Liver (tissue), 9 donors: ENCODE results near the gene STRADA. TPM values are rescaled to one million over a fixed set of nuclear protein-coding genes. Genes with fewer than 3 reads are reported as not detected.

Source experiments
- DNase-seq: peaks from one replicate; pipeline ENCODE4 v3.0.0-alpha.2; 2017; ENCODE audit warnings: low spot score
- H3K27ac ChIP-seq, 2 donors: one replicate each; pipeline ENCODE4 v1.7.0; 2013; ENCODE audit warnings: inconsistent platforms in 2 of 2, low read length in 2 of 2, control low read depth in 1 of 2, low read depth in 1 of 2, mild to moderate bottlenecking in 1 of 2
- H3K27me3 ChIP-seq, 4 donors: one replicate each; pipeline versions ENCODE4 v1.6.1 to v1.7.0; 2013; ENCODE audit warnings: low read length in 3 of 4, inconsistent platforms in 1 of 4, mild to moderate bottlenecking in 1 of 4, moderate library complexity in 1 of 4; ENCODE audit not compliant: control insufficient read depth in 4 of 4, insufficient read depth in 4 of 4
- H3K36me3 ChIP-seq, 4 donors: one replicate each; pipeline versions ENCODE4 v1.6.1 to v1.7.0; 2013; ENCODE audit warnings: low read length in 3 of 4, mild to moderate bottlenecking in 3 of 4, low read depth in 1 of 4, moderate library complexity in 1 of 4; ENCODE audit not compliant: control insufficient read depth in 4 of 4, insufficient read depth in 3 of 4
- H3K4me1 ChIP-seq, 4 donors: one replicate each; pipeline versions ENCODE4 v1.6.1 to v1.7.0; 2013; ENCODE audit warnings: low read length in 3 of 4, mild to moderate bottlenecking in 3 of 4, moderate library complexity in 1 of 4; ENCODE audit not compliant: control insufficient read depth in 4 of 4, insufficient read depth in 4 of 4
- H3K4me3 ChIP-seq, 3 donors: one replicate each; pipeline versions ENCODE4 v1.6.1 to v1.7.0; 2013; ENCODE audit warnings: low read length in 3 of 3, control low read depth in 1 of 3, low read depth in 1 of 3, mild to moderate bottlenecking in 1 of 3
- H3K9ac ChIP-seq, 2 donors: one replicate each; pipeline ENCODE4 v1.7.0; 2013; ENCODE audit warnings: low read length in 2 of 2, mild to moderate bottlenecking in 2 of 2, moderate library complexity in 2 of 2, control low read depth in 1 of 2, low read depth in 1 of 2
- H3K9me3 ChIP-seq, 4 donors: one replicate each; pipeline versions ENCODE4 v1.6.1 to v1.7.0; 2013; ENCODE audit warnings: low read length in 3 of 4; ENCODE audit not compliant: control insufficient read depth in 4 of 4
- EGR1 ChIP-seq, 2 donors: IDR thresholded peaks; 2 replicates each; pipeline ENCODE4 v1.6.1; 2016 to 2018; ENCODE audit warnings: antibody characterized with exemption in 2 of 2, low read depth in 2 of 2
- FOXA1 ChIP-seq: IDR thresholded peaks from 2 replicates; pipeline ENCODE4 v1.6.1; 2016; ENCODE audit warnings: antibody characterized with exemption
- FOXA2 ChIP-seq: IDR thresholded peaks from 2 replicates; pipeline ENCODE4 v1.6.1; 2016; ENCODE audit warnings: antibody characterized with exemption
- GABPA ChIP-seq, 2 donors: IDR thresholded peaks in 1 of 2; conservative IDR thresholded peaks in 1 of 2; 2 replicates each; pipeline ENCODE4 v1.6.1; 2016; ENCODE audit warnings: antibody characterized with exemption in 2 of 2, mild to moderate bottlenecking in 1 of 2, moderate library complexity in 1 of 2
- HNF4A ChIP-seq, 2 donors: conservative IDR thresholded peaks; 2 replicates each; pipeline ENCODE4 v1.6.1; 2016; ENCODE audit warnings: antibody characterized with exemption in 2 of 2, mild to moderate bottlenecking in 2 of 2
- HNF4G ChIP-seq: IDR thresholded peaks from 2 replicates; pipeline ENCODE4 v1.6.1; 2016; ENCODE audit warnings: antibody characterized with exemption
- JUND ChIP-seq, 2 donors: IDR thresholded peaks; 2 replicates each; pipeline ENCODE4 v1.6.1; 2016; ENCODE audit warnings: antibody characterized with exemption in 2 of 2
- NR2F2 ChIP-seq: IDR thresholded peaks from 2 replicates; pipeline ENCODE4 v1.6.1; 2016; ENCODE audit warnings: antibody characterized with exemption
- RAD21 ChIP-seq, 2 donors: IDR thresholded peaks; 2 replicates each; pipeline ENCODE4 v1.6.1; 2016; ENCODE audit warnings: antibody characterized with exemption in 2 of 2, mild to moderate bottlenecking in 2 of 2
- RXRA ChIP-seq, 2 donors: IDR thresholded peaks; 2 replicates each; pipeline ENCODE4 v1.6.1; 2017 to 2018; ENCODE audit warnings: antibody characterized with exemption in 2 of 2, mild to moderate bottlenecking in 1 of 2
- SP1 ChIP-seq: IDR thresholded peaks from 2 replicates; pipeline ENCODE4 v1.6.1; 2018; ENCODE audit warnings: antibody characterized with exemption, mild to moderate bottlenecking
- TAF1 ChIP-seq: conservative IDR thresholded peaks from 2 replicates; pipeline ENCODE4 v1.6.1; 2016; ENCODE audit warnings: antibody characterized with exemption, mild to moderate bottlenecking
- YY1 ChIP-seq: IDR thresholded peaks from 2 replicates; pipeline ENCODE4 v1.6.1; 2016; ENCODE audit warnings: antibody characterized with exemption, mild to moderate bottlenecking
- WGBS: extraction: QIAGEN DNeasy Blood & Tissue Kit; methylation state at CpG from one replicate; pipeline ENCODE4 v1.1.7; 2013; 5-methylcytosine and 5-hydroxymethylcytosine counted together
- polyA plus RNA-seq, 2 donors: library from polyadenylated mRNA; stranded (reverse) in 1 of 2; unstranded in 1 of 2; fragments of 200-250 nt in 1 of 2; fragments of >200 nt in 1 of 2; fragmentation: Nextera tagmentation in 1 of 2; extraction: Ambion mirVana in 1 of 2; gene quantifications; one replicate each; pipeline versions ENCODE4 v1.2.1 to v1.2.3, GENCODE V29; 2013 to 2015
- total RNA-seq, 2 donors: library from RNA; depleted of rRNA; stranded (reverse); fragments of >200 nt; gene quantifications; one replicate each; pipeline ENCODE4 v1.2.3, GENCODE V29; 2014
- TF ChIP-seq, protein P1 (sequence below): IDR thresholded peaks from 2 replicates; pipeline ENCODE4 v1.6.1; 2016; ENCODE audit warnings: antibody characterized with exemption
- TF ChIP-seq, protein P2 (sequence below): IDR thresholded peaks from 2 replicates; pipeline ENCODE4 v1.6.1; 2016; ENCODE audit warnings: antibody characterized with exemption
- TF ChIP-seq, protein P3 (sequence below): IDR thresholded peaks from 2 replicates; pipeline ENCODE4 v1.6.1; 2016; ENCODE audit warnings: antibody characterized with exemption, mild to moderate bottlenecking
- TF ChIP-seq, protein P4 (sequence below): fragments of 150-350 bp; IDR thresholded peaks from 2 replicates; pipeline ENCODE4 v1.5.1; 2017; ENCODE audit warnings: improper control_type of control experiment, low read depth, low read length; ENCODE audit not compliant: missing input control
- TF ChIP-seq, protein P5 (sequence below): IDR thresholded peaks from 2 replicates; pipeline ENCODE4 v1.6.1; 2016; ENCODE audit warnings: antibody characterized with exemption
- donor health status: healthy.
- donor health status: healthy.
- donor health status: healthy.
- donor health status: healthy.
- donor health status: healthy.

The STRADA gene
- total and polyA plus RNA-seq, 4 donors, result 7.7 to 17.9 (median 8.2) TPM

DNA sequence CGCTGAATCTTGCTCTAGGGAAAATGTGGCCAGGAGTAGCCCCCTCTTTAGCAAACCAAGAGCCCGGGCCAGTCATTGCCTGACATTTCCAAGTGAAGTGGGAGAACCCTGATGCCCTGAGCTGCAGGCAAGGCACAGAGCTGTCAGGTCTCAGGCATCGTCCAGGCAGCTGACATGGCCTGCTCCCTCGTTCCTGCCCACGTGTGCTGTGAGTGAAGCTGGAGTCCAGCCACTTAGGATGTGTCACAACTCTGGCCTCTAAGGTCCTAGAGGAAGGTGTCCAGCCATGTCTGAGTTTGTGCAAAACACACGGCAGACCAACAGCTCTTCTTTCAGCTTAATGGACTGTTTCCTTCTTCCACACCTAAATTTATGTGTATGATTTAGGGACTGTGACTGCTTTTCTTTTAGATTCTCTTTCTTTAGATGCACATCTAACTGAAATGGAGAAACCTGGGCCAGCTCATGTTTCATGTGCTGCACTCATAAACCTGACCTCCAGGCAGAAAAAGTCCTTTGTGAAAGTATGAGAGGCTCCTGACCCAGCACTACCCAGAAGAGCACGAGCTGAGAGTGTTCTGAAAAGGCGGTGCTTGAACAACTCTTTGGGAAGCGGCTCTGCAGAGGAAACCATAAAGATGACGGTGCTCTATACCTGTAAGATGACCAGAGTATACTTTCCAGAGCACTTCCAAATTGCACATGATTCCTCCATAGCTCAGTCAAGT is 26.9 kb downstream of the STRADA start:
- no peaks in the 10 kb centered on the region for H3K9me3 ChIP-seq
- WGBS, result 78% methylated on average over 10 of the region's 10 CpGs
- DNase-seq, result no peak
- no peaks in the 10 kb centered on the region for H3K4me1 ChIP-seq
- H3K4me3 ChIP-seq, result no peak overlapping the region
- no peak overlapping the region for H3K9ac ChIP-seq
- no peak overlapping the region for H3K27ac ChIP-seq
- peaks cover 0 to 23% (median 16%) of the 10 kb centered on the region in 4 donors for H3K36me3 ChIP-seq
- TF ChIP-seq JUND (IDR thresholded peaks at IDR 0.05) (no peak), TAF1 (no peak), FOXA2 (no peak), HNF4G (no peak), RXRA (IDR thresholded peaks at IDR 0.05) (no peak), YY1 (no peak), NR2F2 (no peak), RAD21 (IDR thresholded peaks at IDR 0.05) (no peak), FOXA1 (no peak), EGR1 (IDR thresholded peaks at IDR 0.05; ENCODE audit: low read depth in 2 of 2) (no peak), HNF4A (conservative IDR thresholded peaks at IDR 0.05) (no peak), SP1 (no peak), GABPA (IDR thresholded peaks at IDR 0.05 in 1 of 2, conservative IDR thresholded peaks at IDR 0.05 in 1 of 2) (no peak)
- TF ChIP-seq, protein P1, sequence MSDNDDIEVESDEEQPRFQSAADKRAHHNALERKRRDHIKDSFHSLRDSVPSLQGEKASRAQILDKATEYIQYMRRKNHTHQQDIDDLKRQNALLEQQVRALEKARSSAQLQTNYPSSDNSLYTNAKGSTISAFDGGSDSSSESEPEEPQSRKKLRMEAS, result no peak
- TF ChIP-seq, protein P2, sequence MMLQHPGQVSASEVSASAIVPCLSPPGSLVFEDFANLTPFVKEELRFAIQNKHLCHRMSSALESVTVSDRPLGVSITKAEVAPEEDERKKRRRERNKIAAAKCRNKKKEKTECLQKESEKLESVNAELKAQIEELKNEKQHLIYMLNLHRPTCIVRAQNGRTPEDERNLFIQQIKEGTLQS, result no peak
- TF ChIP-seq, protein P3, sequence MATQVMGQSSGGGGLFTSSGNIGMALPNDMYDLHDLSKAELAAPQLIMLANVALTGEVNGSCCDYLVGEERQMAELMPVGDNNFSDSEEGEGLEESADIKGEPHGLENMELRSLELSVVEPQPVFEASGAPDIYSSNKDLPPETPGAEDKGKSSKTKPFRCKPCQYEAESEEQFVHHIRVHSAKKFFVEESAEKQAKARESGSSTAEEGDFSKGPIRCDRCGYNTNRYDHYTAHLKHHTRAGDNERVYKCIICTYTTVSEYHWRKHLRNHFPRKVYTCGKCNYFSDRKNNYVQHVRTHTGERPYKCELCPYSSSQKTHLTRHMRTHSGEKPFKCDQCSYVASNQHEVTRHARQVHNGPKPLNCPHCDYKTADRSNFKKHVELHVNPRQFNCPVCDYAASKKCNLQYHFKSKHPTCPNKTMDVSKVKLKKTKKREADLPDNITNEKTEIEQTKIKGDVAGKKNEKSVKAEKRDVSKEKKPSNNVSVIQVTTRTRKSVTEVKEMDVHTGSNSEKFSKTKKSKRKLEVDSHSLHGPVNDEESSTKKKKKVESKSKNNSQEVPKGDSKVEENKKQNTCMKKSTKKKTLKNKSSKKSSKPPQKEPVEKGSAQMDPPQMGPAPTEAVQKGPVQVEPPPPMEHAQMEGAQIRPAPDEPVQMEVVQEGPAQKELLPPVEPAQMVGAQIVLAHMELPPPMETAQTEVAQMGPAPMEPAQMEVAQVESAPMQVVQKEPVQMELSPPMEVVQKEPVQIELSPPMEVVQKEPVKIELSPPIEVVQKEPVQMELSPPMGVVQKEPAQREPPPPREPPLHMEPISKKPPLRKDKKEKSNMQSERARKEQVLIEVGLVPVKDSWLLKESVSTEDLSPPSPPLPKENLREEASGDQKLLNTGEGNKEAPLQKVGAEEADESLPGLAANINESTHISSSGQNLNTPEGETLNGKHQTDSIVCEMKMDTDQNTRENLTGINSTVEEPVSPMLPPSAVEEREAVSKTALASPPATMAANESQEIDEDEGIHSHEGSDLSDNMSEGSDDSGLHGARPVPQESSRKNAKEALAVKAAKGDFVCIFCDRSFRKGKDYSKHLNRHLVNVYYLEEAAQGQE, result no peak
- TF ChIP-seq, protein P4, sequence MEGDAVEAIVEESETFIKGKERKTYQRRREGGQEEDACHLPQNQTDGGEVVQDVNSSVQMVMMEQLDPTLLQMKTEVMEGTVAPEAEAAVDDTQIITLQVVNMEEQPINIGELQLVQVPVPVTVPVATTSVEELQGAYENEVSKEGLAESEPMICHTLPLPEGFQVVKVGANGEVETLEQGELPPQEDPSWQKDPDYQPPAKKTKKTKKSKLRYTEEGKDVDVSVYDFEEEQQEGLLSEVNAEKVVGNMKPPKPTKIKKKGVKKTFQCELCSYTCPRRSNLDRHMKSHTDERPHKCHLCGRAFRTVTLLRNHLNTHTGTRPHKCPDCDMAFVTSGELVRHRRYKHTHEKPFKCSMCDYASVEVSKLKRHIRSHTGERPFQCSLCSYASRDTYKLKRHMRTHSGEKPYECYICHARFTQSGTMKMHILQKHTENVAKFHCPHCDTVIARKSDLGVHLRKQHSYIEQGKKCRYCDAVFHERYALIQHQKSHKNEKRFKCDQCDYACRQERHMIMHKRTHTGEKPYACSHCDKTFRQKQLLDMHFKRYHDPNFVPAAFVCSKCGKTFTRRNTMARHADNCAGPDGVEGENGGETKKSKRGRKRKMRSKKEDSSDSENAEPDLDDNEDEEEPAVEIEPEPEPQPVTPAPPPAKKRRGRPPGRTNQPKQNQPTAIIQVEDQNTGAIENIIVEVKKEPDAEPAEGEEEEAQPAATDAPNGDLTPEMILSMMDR, result no peak
- TF ChIP-seq, protein P5, sequence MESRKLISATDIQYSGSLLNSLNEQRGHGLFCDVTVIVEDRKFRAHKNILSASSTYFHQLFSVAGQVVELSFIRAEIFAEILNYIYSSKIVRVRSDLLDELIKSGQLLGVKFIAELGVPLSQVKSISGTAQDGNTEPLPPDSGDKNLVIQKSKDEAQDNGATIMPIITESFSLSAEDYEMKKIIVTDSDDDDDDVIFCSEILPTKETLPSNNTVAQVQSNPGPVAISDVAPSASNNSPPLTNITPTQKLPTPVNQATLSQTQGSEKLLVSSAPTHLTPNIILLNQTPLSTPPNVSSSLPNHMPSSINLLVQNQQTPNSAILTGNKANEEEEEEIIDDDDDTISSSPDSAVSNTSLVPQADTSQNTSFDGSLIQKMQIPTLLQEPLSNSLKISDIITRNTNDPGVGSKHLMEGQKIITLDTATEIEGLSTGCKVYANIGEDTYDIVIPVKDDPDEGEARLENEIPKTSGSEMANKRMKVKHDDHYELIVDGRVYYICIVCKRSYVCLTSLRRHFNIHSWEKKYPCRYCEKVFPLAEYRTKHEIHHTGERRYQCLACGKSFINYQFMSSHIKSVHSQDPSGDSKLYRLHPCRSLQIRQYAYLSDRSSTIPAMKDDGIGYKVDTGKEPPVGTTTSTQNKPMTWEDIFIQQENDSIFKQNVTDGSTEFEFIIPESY, result no peak
- H3K27me3 ChIP-seq, result no peaks in the 10 kb centered on the region
